AG08396 (cell line): ENCODE data around the gene KISS1R.

ENCODE experiments used
- DNase-seq: peaks from one replicate; pipeline ENCODE4 v3.0.0; 2012; ENCODE audit warnings: low spot score, mixed read lengths

Gene KISS1R

DNA sequence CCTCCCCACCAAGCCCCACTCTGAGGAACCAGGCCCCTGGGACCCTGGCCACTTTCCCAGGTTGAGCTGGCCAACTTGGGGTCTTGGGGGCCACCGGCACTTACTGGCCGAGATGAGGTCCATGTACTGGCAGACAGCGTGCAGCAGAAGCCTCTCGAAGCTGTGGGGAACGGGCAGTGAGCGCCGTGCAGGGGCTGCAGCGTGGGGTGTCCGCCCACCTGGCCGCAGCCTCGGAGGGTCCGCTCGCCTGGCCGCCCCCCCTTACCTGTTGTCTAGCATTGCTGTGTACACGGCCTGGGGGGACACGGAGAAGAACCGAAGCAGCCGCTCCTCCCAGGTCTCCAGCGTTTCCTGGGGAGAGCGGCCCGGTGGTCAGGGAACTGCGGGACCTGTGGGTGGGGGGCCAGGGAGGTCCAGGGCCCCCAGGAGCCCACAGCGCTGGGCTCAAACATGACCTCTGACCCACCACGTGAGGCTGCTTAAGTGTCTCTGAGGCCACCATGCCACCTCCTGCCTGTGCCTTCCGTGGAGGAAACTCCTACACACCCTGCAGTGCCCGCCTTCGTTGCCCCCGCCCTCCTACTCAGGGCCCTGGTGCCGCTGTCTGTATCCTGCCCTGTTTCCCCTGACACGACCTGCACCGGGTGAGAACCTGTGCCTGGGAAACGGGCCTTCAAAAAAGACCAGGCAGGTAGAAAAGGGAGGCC, 17.6 kb upstream of the KISS1R start:
- no peak for DNase-seq

DNA sequence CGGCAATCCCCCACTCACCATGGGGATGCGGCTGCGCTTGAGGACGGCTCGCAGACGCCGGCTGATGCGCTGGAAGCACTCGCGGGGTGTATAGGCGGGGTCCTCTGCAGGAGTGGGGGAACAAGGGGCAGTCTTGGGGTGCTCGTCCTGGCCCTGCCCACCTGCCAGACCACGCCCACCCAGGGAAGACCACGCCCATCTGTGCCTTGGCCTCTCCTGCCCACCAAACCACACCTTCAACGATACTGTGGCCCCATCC, 17.2 kb upstream of the KISS1R start:
- no peak for DNase-seq

DNA sequence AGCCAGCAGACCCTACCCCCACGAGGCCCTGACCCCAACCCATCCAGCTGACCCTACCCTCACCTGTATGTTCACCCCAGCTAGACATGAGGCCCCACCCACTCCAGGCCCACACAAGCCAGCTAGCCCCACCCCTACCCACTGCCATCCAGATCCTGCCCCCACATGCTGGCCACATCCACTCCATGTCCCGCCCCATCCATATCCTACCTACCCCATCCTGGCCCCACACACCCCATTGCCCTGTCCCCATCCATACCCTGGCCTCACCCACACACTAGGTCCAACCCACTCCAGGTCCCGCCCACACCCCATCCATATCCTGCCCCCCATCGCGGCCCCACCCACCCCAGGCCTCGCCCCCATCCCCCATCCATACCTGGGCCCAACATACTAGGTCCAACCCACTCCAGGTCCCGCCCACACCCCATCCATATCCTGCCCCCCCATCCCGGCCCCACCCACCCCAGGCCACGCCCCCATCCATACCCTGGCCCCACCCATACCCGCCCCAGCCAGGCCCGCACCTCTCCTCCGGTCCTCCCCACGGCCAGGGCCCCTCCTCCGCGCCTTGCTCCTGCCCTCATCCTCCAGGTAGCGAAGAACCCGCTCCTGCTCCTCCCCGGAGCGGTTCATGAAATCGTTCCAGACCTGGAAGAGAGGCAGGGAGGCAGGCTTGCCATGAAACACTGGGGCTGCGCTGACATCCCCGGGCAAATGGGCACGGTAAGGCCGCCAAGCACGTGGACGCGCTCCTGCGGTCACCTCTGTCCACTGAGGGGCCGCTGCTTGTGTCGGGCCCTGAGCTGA, 16.6 kb upstream of the KISS1R start:
- no peak for DNase-seq

- no peak for DNase-seq
These were observed 15.7 kb upstream of the KISS1R start for GRCh38 chr19:901216-902092.

- DNase-seq, result no peak
These were observed 15.1 kb upstream of the KISS1R start for GRCh38 chr19:902093-902370.

GRCh38 chr19:902446-903226, 14.5 kb upstream of the KISS1R start:
- no peak for DNase-seq

GRCh38 chr19:903266-903797, 13.8 kb upstream of the KISS1R start:
- no peak for DNase-seq

DNA sequence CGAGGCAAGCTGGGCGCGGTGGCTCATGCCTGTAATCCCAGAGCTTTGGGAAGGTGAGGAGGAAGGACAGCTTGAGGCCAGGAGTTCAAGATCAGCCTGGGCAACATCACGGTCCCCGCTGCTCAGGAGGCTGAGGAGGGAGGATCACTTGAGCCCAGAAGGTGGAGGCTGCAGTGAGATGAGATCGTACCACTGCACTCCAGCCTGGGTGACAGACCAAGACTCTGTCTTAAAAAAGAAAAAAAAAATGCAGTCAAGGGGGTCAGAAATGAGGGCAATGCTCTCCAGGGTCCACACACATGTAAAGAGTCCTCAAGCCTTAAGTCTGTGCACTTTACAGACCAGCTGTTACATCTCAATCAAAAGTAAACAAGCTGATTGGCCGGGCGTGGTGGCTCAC, 12.6 kb upstream of the KISS1R start:
- no peak for DNase-seq

DNA sequence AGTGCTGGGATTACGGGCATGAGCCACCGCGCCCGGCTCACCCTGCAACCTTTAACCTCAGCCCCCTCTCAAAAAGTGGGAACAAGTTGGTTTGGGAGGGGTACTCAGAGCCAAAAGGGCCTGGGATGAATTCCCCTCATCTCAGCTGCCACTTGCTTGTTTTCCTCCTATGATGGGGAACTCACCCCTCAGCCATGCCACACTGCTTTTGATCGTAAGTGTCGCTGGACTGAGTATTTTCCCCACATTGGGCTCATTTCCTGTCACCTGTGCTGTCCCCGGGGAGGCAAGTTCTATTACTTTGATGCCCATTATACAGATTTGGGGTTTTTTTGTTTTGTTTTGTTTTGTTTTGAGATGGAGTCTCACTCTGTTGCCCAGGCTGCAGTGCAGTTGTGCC, 10.7 kb upstream of the KISS1R start:
- DNase-seq, result no peak

- DNase-seq, result no peak
These were observed 9.8 kb upstream of the KISS1R start for GRCh38 chr19:907183-907853.

DNA sequence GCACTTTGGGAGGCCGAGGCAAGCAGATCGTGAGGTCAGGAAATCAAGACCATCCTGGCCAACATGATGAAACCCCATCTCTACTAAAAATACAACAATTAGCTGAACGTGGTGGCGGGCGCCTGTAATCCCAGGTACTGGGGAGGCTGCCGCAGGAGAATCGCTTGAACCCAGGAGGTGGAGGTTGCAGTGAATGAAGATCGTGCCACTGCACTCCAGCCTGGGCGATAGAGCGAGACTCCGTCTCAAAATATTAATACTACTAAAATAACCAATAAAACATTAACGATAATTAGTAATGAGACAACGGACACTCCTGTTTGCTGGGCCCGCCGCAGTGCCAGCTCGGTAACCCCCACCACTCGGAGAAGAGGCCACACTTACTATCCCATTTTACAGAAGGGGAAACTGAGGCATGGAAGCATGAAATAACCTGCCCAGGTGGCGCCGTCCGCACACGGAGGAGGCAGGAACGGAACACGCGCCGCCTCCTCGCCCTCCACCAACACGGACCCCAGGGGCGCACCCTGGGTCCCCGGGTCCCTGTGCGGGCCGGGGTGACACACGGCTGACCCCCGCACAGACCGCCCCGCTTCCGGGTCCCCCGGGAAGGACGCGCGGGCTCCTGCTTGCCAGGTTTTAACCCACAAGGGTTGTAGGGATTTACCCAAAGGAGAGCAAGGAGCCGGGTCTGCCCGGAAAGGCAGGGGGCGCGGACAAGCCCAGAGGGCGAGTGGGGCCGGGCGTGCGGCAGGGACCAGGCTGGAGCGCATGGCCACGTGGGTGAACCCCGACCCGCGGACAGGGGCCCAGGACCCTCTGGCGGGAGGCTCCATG, 5.7 kb upstream of the KISS1R start:
- no peak for DNase-seq

- DNase-seq, result no peak
These were observed 4.7 kb upstream of the KISS1R start for GRCh38 chr19:912181-913079.

DNA sequence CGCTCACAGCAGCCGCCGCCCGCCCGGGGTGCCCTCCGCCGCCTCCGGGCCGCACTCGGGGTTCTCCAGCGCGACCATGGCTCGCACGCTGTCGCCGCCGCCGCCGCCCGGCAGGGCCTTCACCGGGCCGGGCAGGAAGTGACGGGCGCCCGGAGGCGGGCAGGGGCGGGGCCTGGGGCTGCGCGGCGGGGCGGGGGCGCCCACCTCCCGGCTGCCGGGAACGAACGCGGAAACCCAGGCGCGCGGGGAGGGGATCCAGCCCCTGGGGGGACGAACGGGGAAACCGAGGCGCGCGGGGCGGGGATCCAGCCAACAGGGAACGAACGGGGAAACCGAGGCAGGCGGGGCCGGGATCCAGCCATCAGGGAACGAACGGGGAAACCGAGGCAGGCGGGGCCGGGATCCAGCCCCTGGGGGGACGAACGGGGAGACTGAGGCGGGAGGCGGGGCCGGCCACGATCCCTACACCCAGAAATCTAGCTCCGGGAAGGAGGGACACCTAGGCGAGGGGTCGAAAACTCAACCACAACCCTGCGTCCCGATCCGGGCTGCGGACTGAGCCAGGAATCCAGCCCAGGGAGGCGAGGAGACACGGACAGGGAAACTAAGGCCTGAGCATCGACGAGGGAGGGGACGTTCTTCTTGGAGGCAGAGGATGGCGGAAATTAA, 3.9 kb upstream of the KISS1R start, which contains the start of gene R3HDM4:
R3HDM4 (minus strand) TSS at position 140 of the 669 bp plus-strand sequence; CDS start at position 78, 62 bp downstream.
- peak; percentile 96 for DNase-seq

- no peak for DNase-seq
These were observed 349 bp upstream of the KISS1R start for GRCh38 chr19:916645-917322.

DNA sequence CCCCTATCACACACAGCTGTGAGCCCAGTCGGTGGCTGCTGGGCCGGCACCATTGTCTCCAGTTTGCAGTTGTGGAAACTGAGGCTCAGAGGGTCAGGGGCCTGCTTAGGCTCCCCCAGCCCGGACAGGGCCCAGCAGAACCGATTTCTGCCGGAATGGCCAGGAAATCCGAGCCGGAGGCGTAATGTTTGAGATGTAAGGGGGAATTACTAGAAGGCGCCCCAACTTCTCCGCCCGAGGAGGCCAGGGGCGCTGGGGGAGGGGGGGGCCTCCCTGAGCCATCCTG, 962 bp downstream of the KISS1R start:
- no peak for DNase-seq

- DNase-seq, result no peak
These were observed 1.5 kb downstream of the KISS1R start for GRCh38 chr19:918481-919198.

GRCh38 chr19:919199-920050, 2.3 kb downstream of the KISS1R start:
- no peak for DNase-seq
